Endodermal cell (in vitro differentiated cells): Measurements from ENCODE around the gene OR56A1. TPM values are rescaled to one million over a fixed set of nuclear protein-coding genes. Genes with fewer than 3 reads are reported as not detected.

Experiments used
- DNase-seq: peaks from one replicate; pipeline ENCODE4 v3.0.0-alpha.2; 2017
- H3K27ac ChIP-seq: 2 replicates; pipeline ENCODE4 v1.5.1; 2013; ENCODE audit warnings: mild to moderate bottlenecking, low read depth, low read length, moderate library complexity
- H3K27me3 ChIP-seq: 2 replicates; pipeline ENCODE4 v1.6.1; 2013; ENCODE audit warnings: mild to moderate bottlenecking, low read length, moderate library complexity; ENCODE audit not compliant: insufficient read depth, control insufficient read depth, poor library complexity, severe bottlenecking
- H3K36me3 ChIP-seq: 2 replicates; pipeline ENCODE4 v1.7.0; 2013; ENCODE audit warnings: mild to moderate bottlenecking, low read length, moderate library complexity; ENCODE audit not compliant: control insufficient read depth, insufficient read depth
- H3K4me1 ChIP-seq: one replicate; pipeline ENCODE4 v1.7.0; 2013; ENCODE audit warnings: low read length; ENCODE audit not compliant: control insufficient read depth, insufficient read depth
- H3K4me3 ChIP-seq: 2 replicates; pipeline ENCODE4 v1.5.1; 2013; ENCODE audit warnings: mild to moderate bottlenecking, low read length, moderate library complexity
- H3K9ac ChIP-seq: 2 replicates; pipeline ENCODE4 v1.6.1; 2013; ENCODE audit warnings: mild to moderate bottlenecking, low read length, moderate library complexity; ENCODE audit not compliant: poor library complexity, severe bottlenecking; ENCODE audit errors: extremely low read depth
- H3K9me3 ChIP-seq: 2 replicates; pipeline ENCODE4 v1.6.1; 2013; ENCODE audit warnings: mild to moderate bottlenecking, low read length, moderate library complexity; ENCODE audit not compliant: control insufficient read depth
- H3K27ac Mint-ChIP-seq: 2 replicates; pipeline ENCODE4 v1.8.0; 2020; ENCODE audit warnings: mixed read lengths
- H3K27me3 Mint-ChIP-seq: 2 replicates; pipeline ENCODE4 v1.8.0; 2021; ENCODE audit warnings: mild to moderate bottlenecking, mixed read lengths; ENCODE audit not compliant: insufficient read depth
- H3K36me3 Mint-ChIP-seq: 2 replicates; pipeline ENCODE4 v1.8.0; 2020; ENCODE audit warnings: low read depth, mixed read lengths
- H3K4me1 Mint-ChIP-seq: 2 replicates; pipeline ENCODE4 v1.8.0; 2020; ENCODE audit warnings: mixed read lengths
- H3K4me3 Mint-ChIP-seq: 2 replicates; pipeline ENCODE4 v1.8.0; 2020; ENCODE audit warnings: mild to moderate bottlenecking, moderate library complexity, mixed read lengths
- H3K9me3 Mint-ChIP-seq: 2 replicates; pipeline ENCODE4 v1.8.0; 2020; ENCODE audit warnings: mild to moderate bottlenecking, mixed read lengths
- WGBS, 2 experiments: methylation state at CpG; one replicate each; pipeline versions ENCODE4 v1.1.5 to v1.1.7; 2013; ENCODE audit warnings: missing lambda C conversion rate in 2 of 2, mixed read lengths in 1 of 2; ENCODE audit not compliant: insufficient coverage in 1 of 2, insufficient read length in 1 of 2; 5-methylcytosine and 5-hydroxymethylcytosine counted together
- total RNA-seq, 2 donors: library from RNA; stranded (reverse); fragmentation: NEBNext Ultra II Directional in 1 of 2; extraction: Animal tissue kit (Norgen Biotek cat#: 25700) in 1 of 2; gene quantifications; 2 replicates in 1 of 2; 3 replicates in 1 of 2; pipeline ENCODE4 v1.2.1, GENCODE V29; 2021
- TF ChIP-seq, protein P1 (sequence below): fragments of 200-600 bp; sonication (generic); conservative IDR thresholded peaks from 2 replicates; pipeline ENCODE4 v1.5.0; 2021; ENCODE audit warnings: antibody characterized with exemption, mild to moderate bottlenecking

OR56A1 gene
- total RNA-seq, 2 donors from 2014 or later = 0.15 to 0.31 TPM

GRCh38 chr11:5989203-5989602 lies 41.4 kb downstream of the OR56A1 start:
- Histone ChIP-seq H3K9ac (no peak overlapping the region), H3K4me1 (peaks cover 4% of the 10 kb centered on the region), H3K4me3 (no peak overlapping the region), H3K27me3 (peaks cover 4% of the 10 kb centered on the region), H3K36me3 (no peaks in the 10 kb centered on the region), H3K27ac (no peak overlapping the region), H3K9me3 (no peaks in the 10 kb centered on the region)
- H3K4me1 Mint-ChIP-seq = peaks cover 7% of the 10 kb centered on the region
- H3K27ac Mint-ChIP-seq = no peak overlapping the region
- no peaks in the 10 kb centered on the region for H3K36me3 Mint-ChIP-seq
- peaks cover 1% of the 10 kb centered on the region for H3K27me3 Mint-ChIP-seq
- no peak overlapping the region for H3K4me3 Mint-ChIP-seq
- DNase-seq = no peak
- WGBS, 2 experiments = 89 to 95% methylated on average over 3 of the region's 4 CpGs
- TF ChIP-seq, protein P1, sequence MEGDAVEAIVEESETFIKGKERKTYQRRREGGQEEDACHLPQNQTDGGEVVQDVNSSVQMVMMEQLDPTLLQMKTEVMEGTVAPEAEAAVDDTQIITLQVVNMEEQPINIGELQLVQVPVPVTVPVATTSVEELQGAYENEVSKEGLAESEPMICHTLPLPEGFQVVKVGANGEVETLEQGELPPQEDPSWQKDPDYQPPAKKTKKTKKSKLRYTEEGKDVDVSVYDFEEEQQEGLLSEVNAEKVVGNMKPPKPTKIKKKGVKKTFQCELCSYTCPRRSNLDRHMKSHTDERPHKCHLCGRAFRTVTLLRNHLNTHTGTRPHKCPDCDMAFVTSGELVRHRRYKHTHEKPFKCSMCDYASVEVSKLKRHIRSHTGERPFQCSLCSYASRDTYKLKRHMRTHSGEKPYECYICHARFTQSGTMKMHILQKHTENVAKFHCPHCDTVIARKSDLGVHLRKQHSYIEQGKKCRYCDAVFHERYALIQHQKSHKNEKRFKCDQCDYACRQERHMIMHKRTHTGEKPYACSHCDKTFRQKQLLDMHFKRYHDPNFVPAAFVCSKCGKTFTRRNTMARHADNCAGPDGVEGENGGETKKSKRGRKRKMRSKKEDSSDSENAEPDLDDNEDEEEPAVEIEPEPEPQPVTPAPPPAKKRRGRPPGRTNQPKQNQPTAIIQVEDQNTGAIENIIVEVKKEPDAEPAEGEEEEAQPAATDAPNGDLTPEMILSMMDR = no peak
- H3K9me3 Mint-ChIP-seq = no peaks in the 10 kb centered on the region

DNA sequence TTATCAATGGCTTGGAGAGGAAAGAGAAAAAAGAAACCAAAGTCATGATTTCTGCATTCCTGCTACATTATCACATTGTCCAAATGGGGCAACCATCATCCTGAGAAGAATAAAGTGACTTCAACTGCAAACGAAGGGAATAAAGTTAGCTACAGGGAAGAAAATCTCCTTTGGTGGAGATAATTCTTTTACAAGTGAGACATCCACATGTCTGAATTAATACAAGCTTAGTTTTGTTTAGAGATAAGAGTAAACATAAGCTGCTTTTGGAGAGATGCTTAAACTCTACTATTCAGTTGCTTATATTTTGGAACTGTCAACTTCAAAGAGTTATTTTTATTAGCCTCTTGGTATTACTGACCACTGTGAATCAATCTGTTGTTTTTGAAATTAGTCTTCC lies 43.7 kb downstream of the OR56A1 start, which contains the start of gene OR52L1:
Gene OR52L1, minus strand, starts transcription at position 101 of the 400 bp plus-strand sequence. Its CDS starts 55 bp downstream, at position 46.
- peaks cover 4% of the 10 kb centered on the region for H3K27me3 ChIP-seq
- no peak within 1 kb of the TSS for H3K27ac ChIP-seq
- no peak within 1 kb of the TSS for H3K4me3 ChIP-seq
- H3K36me3 ChIP-seq = no peaks in the 10 kb centered on the region
- H3K27me3 Mint-ChIP-seq = peaks cover 1% of the 10 kb centered on the region
- peaks cover 4% of the 10 kb centered on the region for H3K4me1 ChIP-seq
- no peaks in the 10 kb centered on the region for H3K9me3 ChIP-seq
- WGBS, 2 experiments = 60 to 100% methylated on average over 1 of the region's 1 CpG
- no peak within 1 kb of the TSS for H3K9ac ChIP-seq
- no peaks in the 10 kb centered on the region for H3K9me3 Mint-ChIP-seq
- no peak within 1 kb of the TSS for H3K27ac Mint-ChIP-seq
- TF ChIP-seq, protein P1 = no peak
- DNase-seq = no peak
- peaks cover 7% of the 10 kb centered on the region for H3K4me1 Mint-ChIP-seq
- no peak within 1 kb of the TSS for H3K4me3 Mint-ChIP-seq
- H3K36me3 Mint-ChIP-seq = no peaks in the 10 kb centered on the region

GRCh38 chr11:5983443-5983842 lies 47.1 kb downstream of the OR56A1 start:
- Histone ChIP-seq H3K27ac (no peak overlapping the region), H3K36me3 (no peaks in the 10 kb centered on the region), H3K27me3 (no peaks in the 10 kb centered on the region), H3K4me1 (no peaks in the 10 kb centered on the region), H3K9ac (no peak overlapping the region), H3K4me3 (no peak overlapping the region), H3K9me3 (no peaks in the 10 kb centered on the region)
- Mint-ChIP-seq H3K27ac (no peak overlapping the region), H3K9me3 (peaks cover 12% of the 10 kb centered on the region), H3K4me1 (no peaks in the 10 kb centered on the region), H3K27me3 (peaks cover 4% of the 10 kb centered on the region), H3K4me3 (no peak overlapping the region), H3K36me3 (no peaks in the 10 kb centered on the region)
- DNase-seq = no peak
- TF ChIP-seq, protein P1 = peak; percentile 72
- no CpG with 5 or more reads among the region's 1 CpG for WGBS, 2 experiments
